Inflammatory macrophage treated with lipopolysaccharide for 1 hour (primary cell): ENCODE results near the gene NR2F1-AS1.

Source experiments
- DNase-seq, 2 donors: peaks; one replicate each; pipeline ENCODE4 v3.0.0-alpha.2; 2020 to 2022

The NR2F1-AS1 gene

GRCh38 chr5:93589152-93589828 lies 8.3 kb upstream of the NR2F1-AS1 start:
- no peak for DNase-seq

DNA sequence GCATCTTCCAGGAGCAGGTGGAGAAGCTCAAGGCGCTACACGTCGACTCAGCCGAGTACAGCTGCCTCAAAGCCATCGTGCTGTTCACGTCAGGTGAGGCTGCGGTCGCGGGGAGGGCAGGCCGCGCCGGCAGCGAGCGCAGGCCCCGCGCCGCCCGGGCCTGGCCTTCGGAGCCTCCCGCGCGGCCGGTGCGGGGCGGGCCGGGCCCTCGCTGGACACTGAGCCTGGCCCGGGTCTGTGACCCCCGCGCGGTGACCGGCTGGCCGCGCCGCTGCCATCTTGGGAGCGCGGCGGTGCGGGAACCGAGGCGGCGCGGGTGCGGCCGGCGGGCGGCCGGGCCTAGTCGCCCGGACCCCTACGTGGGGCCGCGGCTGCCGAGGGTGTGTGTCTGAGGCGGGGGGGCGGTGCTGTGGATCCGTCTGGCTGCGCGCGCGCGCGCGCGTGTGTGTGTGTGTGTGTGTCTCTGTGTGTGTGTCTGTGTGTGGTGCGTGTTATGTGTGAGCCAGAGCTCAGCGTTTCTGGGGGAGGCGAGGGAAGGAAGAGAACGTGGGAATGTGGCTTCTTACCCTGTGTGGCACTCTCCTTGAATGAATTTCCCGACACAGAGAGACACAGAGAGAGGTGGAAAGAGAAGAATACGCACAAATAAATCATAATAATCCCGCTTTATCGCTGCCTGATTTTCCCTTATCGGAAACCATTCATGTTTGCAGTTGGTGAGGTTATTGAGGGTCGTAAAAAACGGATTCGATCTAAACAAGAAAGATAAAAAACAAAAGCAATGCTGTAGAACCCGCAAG lies 7.5 kb upstream of the NR2F1-AS1 start:
- DNase-seq: no peak

DNA sequence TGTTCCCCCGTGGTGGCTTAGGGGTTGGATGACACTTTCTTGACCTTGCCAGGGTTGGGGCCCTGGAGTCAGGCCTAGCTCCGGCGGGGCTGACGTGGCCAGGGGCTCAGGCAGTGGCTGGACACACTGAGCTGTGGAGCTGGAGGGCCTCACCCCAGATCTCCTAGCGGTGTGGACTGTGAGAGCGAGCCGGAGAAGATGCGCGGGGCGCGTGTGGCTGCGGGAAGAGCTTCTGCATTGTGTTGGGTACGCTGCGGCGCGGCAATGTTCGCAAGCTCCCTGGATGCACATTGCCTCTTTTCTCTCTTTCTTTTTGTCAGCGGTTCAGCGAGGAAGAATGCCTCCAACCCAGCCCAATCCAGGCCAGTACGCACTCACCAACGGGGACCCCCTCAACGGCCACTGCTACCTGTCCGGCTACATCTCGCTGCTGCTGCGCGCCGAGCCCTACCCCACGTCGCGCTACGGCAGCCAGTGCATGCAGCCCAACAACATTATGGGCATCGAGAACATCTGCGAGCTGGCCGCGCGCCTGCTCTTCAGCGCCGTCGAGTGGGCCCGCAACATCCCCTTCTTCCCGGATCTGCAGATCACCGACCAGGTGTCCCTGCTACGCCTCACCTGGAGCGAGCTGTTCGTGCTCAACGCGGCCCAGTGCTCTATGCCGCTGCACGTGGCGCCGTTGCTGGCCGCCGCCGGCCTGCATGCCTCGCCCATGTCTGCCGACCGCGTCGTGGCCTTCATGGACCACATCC lies 6.8 kb upstream of the NR2F1-AS1 start:
- DNase-seq: no peak

- DNase-seq: no peak
Measured at GRCh38 chr5:93586736-93587596, 5.9 kb upstream of the NR2F1-AS1 start.

- DNase-seq: no peak
Measured at GRCh38 chr5:93585767-93586385, 4.9 kb upstream of the NR2F1-AS1 start.

- no peak for DNase-seq
Measured at GRCh38 chr5:93585041-93585766, 4.2 kb upstream of the NR2F1-AS1 start.

DNA sequence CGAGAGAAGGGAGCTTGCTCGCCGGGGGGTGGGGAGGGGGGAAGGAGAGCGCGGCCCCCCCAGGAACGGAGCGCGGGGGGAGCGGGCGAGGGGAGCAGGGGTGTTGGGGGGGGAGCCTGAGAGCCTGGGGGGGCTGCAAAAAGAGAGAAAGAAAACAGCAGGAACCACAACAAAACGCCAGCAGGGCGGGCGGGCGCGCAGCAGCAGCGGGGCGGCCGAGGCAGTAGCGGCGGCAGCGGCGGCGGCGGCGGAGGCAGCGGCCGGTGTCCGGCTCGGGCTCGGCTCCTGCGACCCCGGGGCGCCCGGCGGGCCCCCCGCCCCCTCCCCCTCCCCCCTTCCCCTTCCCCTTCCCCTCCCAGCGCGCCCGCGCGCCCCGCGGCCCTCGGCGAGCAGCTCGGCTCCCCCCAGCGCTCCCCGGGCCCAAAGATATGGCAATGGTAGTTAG lies 3.6 kb upstream of the NR2F1-AS1 start:
- no peak for DNase-seq

- peak in 1 of 2 donors; percentile 40 for DNase-seq
Measured at GRCh38 chr5:93583768-93584595, 3.0 kb upstream of the NR2F1-AS1 start.

- no peak for DNase-seq
Measured at GRCh38 chr5:93583439-93583767, 2.4 kb upstream of the NR2F1-AS1 start.

- no peak for DNase-seq
Measured at GRCh38 chr5:93582677-93583438, 1.8 kb upstream of the NR2F1-AS1 start, which contains the start of gene NR2F1. NR2F1 (plus strand) TSS chr5:93583222; CDS start chr5:93585024, 1,802 bp downstream.

DNA sequence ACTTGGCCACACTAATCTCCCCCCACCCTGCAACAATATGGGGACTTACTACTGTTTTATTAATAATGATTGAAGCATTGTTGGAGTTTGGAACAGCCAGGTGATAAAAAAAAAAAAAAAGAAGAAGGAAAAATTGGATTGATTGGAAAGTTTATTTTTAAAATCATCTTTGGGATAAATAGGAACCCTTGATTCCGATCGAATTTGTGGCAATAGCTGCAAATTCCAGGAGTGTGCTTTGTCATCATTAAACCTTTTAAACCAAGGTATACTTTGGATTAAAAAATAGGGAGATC lies 1.1 kb upstream of the NR2F1-AS1 start:
- no peak for DNase-seq

DNA sequence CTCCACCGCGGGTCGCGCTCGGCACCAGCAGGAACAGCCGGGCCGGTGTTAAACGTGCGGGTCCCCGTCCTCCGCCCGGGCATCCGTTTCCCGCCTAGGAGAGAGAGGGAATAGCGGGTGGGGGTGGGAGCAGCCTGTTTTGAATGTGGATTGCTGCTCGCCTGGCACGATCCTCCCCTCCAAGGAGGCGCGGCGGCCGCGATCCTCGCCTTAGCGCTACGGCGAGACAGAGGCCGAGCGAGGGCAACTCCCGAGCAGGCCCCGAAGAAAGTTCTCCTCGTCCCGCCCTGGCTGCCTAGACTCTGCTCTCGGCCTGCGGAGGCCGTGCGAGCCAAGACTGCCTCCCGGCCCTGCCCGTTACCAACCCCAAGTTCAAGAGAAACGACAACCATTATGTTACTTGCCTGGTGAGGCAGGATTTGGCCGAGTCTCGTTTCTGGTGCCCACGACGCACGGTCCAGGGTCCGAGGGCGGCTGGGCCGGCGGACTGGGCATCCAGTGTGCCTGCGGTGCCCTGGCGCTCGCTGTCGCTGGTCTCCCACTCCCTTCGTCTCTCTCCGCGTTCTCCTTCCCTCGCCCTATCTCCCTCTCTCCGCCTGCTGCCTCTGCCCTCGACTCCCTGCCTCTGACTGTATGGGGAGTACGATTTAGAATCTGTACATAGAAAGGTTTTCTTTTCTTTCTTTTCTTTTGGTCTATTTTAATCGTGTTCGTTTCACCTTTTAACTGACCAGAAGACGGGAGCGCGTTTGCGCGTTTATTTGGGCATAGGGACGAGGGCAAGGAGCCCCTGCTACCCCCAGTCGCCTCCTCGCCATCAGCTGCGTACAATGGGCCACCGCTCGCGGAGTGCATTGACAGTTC lies 724 bp downstream of the NR2F1-AS1 start:
- DNase-seq: no peak

- no peak for DNase-seq
Measured at GRCh38 chr5:93579692-93580062, 1.3 kb downstream of the NR2F1-AS1 start.

DNA sequence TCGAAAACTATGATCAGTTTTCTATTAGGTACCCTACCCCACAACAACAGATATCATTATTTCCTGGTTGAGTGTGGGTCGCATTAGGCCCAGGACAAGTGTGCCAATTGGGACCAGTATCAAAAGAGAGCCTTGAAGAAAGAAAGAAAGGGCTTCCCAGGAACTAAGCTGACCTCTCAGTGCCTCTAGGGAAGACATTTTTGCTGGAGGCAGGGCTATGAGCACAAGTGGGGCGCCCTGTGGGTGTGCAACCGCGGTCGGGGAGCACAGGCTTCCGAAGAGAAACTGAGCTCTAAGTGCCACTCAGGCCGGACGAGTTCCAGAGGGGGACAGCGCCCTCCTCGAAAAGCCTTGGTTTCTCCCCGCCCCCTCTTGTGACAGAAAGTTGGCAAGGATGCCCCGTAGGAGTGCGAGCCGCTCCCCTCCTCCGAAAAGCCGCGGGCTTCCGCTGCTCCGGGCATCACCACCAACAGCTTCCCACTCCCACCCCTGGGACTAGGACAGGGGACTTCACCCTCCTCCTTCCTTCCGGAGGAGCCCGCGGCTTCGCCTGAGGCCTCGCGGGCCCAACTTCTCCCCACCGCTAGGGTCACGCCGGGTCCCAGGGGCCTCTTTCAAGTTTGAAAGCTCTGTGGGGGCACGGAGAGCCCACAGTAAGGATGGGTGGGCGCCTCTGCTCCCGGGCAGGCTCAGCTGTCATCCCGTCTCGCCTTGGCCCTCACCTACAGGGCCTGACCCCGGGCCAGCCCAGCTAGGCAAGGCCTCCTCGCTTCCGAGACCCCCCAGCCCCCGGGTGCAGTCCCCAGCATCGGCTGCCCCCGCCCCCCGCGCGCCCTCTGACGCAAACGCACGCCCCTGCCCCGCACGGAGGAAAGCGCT lies 2.0 kb downstream of the NR2F1-AS1 start:
- no peak for DNase-seq

DNA sequence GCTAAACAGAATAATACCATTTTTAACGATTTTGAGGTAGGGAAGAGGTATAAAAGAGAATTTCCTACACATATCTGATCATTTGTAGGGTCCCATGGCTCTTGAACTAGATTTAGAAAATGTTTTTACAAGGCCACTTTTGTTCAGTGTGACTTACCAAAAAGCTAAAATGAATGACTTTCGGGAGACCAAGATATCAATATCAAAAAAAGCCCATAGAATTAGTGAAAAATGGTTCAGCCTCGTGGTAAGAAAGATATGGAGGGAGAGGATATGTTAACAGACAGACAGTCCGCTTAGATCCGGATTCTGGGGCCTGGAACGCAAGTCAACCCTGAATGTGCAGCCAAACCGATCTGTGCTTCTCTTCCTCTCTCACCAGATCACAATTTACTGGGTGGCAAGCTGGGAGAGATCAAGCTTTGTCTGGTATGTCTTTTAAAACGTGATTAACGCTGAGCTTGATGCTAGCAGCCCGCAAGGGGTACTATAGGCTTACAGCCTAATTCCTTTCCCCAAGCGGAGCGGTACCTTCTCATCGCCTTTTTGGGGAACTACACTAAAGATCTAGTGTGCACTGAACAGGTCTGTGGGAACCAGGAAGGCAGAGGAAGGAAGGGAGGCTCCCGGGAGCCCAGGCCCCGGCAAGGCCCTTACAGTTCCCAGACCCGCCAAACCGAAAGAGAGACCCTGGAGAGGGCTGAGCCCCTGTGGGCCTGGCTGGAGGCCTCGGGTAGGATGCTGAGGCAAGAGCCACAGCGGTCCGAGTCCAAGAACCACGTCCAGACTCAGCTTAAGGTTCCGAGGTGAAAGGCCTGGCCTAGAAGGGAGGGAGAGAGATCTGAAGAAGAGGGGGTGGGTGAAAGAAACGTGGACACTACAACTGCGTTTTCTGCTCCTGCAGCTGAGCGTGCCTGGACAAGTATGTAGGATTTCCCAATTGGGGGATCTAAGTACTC lies 2.9 kb downstream of the NR2F1-AS1 start:
- no peak for DNase-seq

GRCh38 chr5:93576994-93577853 lies 3.8 kb downstream of the NR2F1-AS1 start:
- DNase-seq: no peak
